HepG2 (cell line): ENCODE data around the gene P2RY6. TPM values are rescaled to one million over a fixed set of nuclear protein-coding genes. Genes with fewer than 3 reads are reported as not detected.

Experiments
- ASH2L ChIP-seq: fragments of 300-600, 200-600 bp; sonication (generic); IDR thresholded peaks from 2 replicates; pipeline ENCODE4 v1.7.0; 2017; ENCODE audit warnings: low read depth, mild to moderate bottlenecking, moderate library complexity, mixed read lengths, low read length; ENCODE audit not compliant: insufficient read length
- DMTF1 ChIP-seq: sonication (generic); formaldehyde crosslinking; IDR thresholded peaks from 2 replicates; pipeline ENCODE4 v1.4.0; 2020; ENCODE audit warnings: mild to moderate bottlenecking, missing genetic modification reagents
- HNRNPK ChIP-seq: fragments of 200-400 bp; formaldehyde crosslinking; IDR thresholded peaks from 2 replicates; pipeline ENCODE4 v1.6.1; 2018; ENCODE audit warnings: low read length, low read depth, moderate library complexity, mild to moderate bottlenecking; ENCODE audit not compliant: poor library complexity, severe bottlenecking
- ZFAT ChIP-seq: sonication (generic); formaldehyde crosslinking; conservative IDR thresholded peaks from 2 replicates; pipeline ENCODE4 v1.8.1; 2023; ENCODE audit warnings: missing genetic modification reagents, inconsistent platforms
- ZNF543 ChIP-seq: sonication (generic); formaldehyde crosslinking; IDR thresholded peaks from 2 replicates; pipeline ENCODE4 v1.4.0; 2020; ENCODE audit warnings: mild to moderate bottlenecking, missing genetic modification reagents
- ZNF562 ChIP-seq: sonication (generic); formaldehyde crosslinking; IDR thresholded peaks from 2 replicates; pipeline ENCODE4 v1.8.0; 2022; ENCODE audit warnings: missing genetic modification reagents, borderline replicate concordance
- ZNF800 ChIP-seq: sonication (generic); formaldehyde crosslinking; IDR thresholded peaks from 2 replicates; pipeline ENCODE4 v1.4.0; 2020; ENCODE audit warnings: missing genetic modification reagents
- ZSCAN12 ChIP-seq: sonication (generic); formaldehyde crosslinking; IDR thresholded peaks from 2 replicates; pipeline ENCODE4 v1.9.0; 2021; ENCODE audit warnings: mild to moderate bottlenecking, missing genetic modification reagents
- polyA plus RNA-seq, 8 experiments: library from polyadenylated mRNA; depleted of rRNA in 3 of 8; stranded (reverse) in 7 of 8; unstranded in 1 of 8; fragments of >200 nt; fragmentation: Illumina TruSeq in 4 of 8; extraction: Trizol in 4 of 8; gene quantifications; 2 replicates each; pipeline versions ENCODE4 v1.2.1 to v1.2.3, GENCODE V29; 2011 to 2016; ENCODE audit warnings: low read depth in 4 of 8, missing spikeins in 1 of 8, mixed read lengths in 1 of 8; ENCODE audit not compliant: insufficient read depth in 1 of 8
- total RNA-seq, 5 experiments: library from RNA; depleted of rRNA; stranded (reverse); fragments of >200 nt; fragmentation: Illumina TruSeq; extraction: Trizol; gene quantifications; 2 replicates each; pipeline ENCODE4 v1.2.3, GENCODE V29; 2016; ENCODE audit warnings: low read depth in 1 of 5
- TF ChIP-seq, protein P1 (sequence below): sonication (generic); formaldehyde crosslinking; IDR thresholded peaks from 2 replicates; pipeline ENCODE4 v1.5.1; 2020; ENCODE audit warnings: mild to moderate bottlenecking, missing genetic modification reagents, borderline replicate concordance

Gene P2RY6
- total and polyA plus RNA-seq, 2 of the 13 experiments (the other 11 are each of a cell fraction or from before 2014, with no cell fraction given), result 0.09 to 0.29 TPM

GRCh38 chr11:73296501-73297230 is 24.5 kb downstream of the P2RY6 start (continued):
- no peak for TF ChIP-seq ASH2L
- TF ChIP-seq HNRNPK, result no peak
- TF ChIP-seq ZFAT (CRISPR knock-in tag), result no peak
- TF ChIP-seq ZNF800 (CRISPR knock-in tag), result no peak
- no peak for TF ChIP-seq DMTF1 (CRISPR knock-in tag)
- TF ChIP-seq ZNF543 (CRISPR knock-in tag), result no peak
- TF ChIP-seq, protein P1, sequence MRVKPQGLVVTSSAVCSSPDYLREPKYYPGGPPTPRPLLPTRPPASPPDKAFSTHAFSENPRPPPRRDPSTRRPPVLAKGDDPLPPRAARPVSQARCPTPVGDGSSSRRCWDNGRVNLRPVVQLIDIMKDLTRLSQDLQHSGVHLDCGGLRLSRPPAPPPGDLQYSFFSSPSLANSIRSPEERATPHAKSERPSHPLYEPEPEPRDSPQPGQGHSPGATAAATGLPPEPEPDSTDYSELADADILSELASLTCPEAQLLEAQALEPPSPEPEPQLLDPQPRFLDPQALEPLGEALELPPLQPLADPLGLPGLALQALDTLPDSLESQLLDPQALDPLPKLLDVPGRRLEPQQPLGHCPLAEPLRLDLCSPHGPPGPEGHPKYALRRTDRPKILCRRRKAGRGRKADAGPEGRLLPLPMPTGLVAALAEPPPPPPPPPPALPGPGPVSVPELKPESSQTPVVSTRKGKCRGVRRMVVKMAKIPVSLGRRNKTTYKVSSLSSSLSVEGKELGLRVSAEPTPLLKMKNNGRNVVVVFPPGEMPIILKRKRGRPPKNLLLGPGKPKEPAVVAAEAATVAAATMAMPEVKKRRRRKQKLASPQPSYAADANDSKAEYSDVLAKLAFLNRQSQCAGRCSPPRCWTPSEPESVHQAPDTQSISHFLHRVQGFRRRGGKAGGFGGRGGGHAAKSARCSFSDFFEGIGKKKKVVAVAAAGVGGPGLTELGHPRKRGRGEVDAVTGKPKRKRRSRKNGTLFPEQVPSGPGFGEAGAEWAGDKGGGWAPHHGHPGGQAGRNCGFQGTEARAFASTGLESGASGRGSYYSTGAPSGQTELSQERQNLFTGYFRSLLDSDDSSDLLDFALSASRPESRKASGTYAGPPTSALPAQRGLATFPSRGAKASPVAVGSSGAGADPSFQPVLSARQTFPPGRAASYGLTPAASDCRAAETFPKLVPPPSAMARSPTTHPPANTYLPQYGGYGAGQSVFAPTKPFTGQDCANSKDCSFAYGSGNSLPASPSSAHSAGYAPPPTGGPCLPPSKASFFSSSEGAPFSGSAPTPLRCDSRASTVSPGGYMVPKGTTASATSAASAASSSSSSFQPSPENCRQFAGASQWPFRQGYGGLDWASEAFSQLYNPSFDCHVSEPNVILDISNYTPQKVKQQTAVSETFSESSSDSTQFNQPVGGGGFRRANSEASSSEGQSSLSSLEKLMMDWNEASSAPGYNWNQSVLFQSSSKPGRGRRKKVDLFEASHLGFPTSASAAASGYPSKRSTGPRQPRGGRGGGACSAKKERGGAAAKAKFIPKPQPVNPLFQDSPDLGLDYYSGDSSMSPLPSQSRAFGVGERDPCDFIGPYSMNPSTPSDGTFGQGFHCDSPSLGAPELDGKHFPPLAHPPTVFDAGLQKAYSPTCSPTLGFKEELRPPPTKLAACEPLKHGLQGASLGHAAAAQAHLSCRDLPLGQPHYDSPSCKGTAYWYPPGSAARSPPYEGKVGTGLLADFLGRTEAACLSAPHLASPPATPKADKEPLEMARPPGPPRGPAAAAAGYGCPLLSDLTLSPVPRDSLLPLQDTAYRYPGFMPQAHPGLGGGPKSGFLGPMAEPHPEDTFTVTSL (CRISPR knock-in tag), result no peak
- TF ChIP-seq ZNF562, result no peak
- no peak for TF ChIP-seq ZSCAN12 (CRISPR knock-in tag)
